Body of pancreas (tissue), 4 donors: ENCODE measurements around the gene SH3TC1. TPM values are rescaled to one million over a fixed set of nuclear protein-coding genes. Genes with fewer than 3 reads are reported as not detected.

Source experiments
- ATAC-seq: fragments of 150-250 bp; one replicate; pipeline ENCODE4 v1.9.1; 2016
- DNase-seq, 4 donors: peaks; one replicate each; pipeline ENCODE4 v3.0.0-alpha.2; 2019
- H3K27ac ChIP-seq, 4 donors: fragments of 200-600 bp; sonication (generic); 1 replicate in 3 of 4; 2 replicates in 1 of 4; pipeline versions ENCODE4 v1.5.1 to v1.6.1; 2016 to 2019; ENCODE audit warnings: mild to moderate bottlenecking in 1 of 4, mixed read lengths in 1 of 4, moderate library complexity in 1 of 4
- H3K27me3 ChIP-seq, 2 donors: fragments of 200-600 bp; sonication (generic); one replicate each; pipeline ENCODE4 v1.6.0; 2016; ENCODE audit warnings: mild to moderate bottlenecking in 1 of 2
- H3K36me3 ChIP-seq, 2 donors: fragments of 200-600 bp; sonication (generic); replicated peaks in 1 of 2; 2 replicates each; pipeline ENCODE4 v1.5.1; 2016; ENCODE audit warnings: low read depth in 2 of 2; ENCODE audit not compliant: insufficient read depth in 1 of 2
- H3K4me1 ChIP-seq: fragments of 200-600 bp; sonication (generic); one replicate; pipeline ENCODE4 v1.6.0; 2016
- H3K4me3 ChIP-seq, 2 donors: fragments of 200-600 bp; sonication (generic); 1 replicate in 1 of 2; 2 replicates in 1 of 2; pipeline ENCODE4 v1.5.1; 2016 to 2019
- H3K9me3 ChIP-seq, 3 donors: fragments of 200-600 bp; sonication (generic); 1 replicate in 2 of 3; 2 replicates in 1 of 3; pipeline ENCODE4 v1.5.1; 2016
- POLR2A ChIP-seq, 3 donors: fragments of 450-650 bp; IDR thresholded peaks; one replicate each; pipeline ENCODE4 v1.6.1; 2016; ENCODE audit warnings: antibody characterized with exemption in 3 of 3, mild to moderate bottlenecking in 2 of 3
- WGBS, 2 donors: methylation state at CpG; one replicate each; pipeline ENCODE4 v1.1.5; 2017; 5-methylcytosine and 5-hydroxymethylcytosine counted together
- intact Hi-C: fragments of 100-400 bp; cut with DNase I; formaldehyde crosslinking; loops from one replicate; pipeline ENCODE4 v1.15.1; 2023
- total RNA-seq, 2 donors: library from RNA; depleted of rRNA; stranded (reverse); fragments of >200 nt; gene quantifications; one replicate each; pipeline ENCODE4 v1.1.0, GENCODE V29; 2016
- TF ChIP-seq, protein P1 (sequence below), 7 experiments: fragments of 450-650 bp in 4 of 7; fragments of 200-600 bp in 3 of 7; sonication (generic) in 3 of 7; IDR thresholded peaks; one replicate each; pipeline ENCODE4 v1.5.1; 2016 to 2019; ENCODE audit warnings: antibody characterized with exemption in 7 of 7

Gene SH3TC1
- total RNA-seq, 2 donors from 2014 or later = 31.1 to 103 TPM

DNA sequence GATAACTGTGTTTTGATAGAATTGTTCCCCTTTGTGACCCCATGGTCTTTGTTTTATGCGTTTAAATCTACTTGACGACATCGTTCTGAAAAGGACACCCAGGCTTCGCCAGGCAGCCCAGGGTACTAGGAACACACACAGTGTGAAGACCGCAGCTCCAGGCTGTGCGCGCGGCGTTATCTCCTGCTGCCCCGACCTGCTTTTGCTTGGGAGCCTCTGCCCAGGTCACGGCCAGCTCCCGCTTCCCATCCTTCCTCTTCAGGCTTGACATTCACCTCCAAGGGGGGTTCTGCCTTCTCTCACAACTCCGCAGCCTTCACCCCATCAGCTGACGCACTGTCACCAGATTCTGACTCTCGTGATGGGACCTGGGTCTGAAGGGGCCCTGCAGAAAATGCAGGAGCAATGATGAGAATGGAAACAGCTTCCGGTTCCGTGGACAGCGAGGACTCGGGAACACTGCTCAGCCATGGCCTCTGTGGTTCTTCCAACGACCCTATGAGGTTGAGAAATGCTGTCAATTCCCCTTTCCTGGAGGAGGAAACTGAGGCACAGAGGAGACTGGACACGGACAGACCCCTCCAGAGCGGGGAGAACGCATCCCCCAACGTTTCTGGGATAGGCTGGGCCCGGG lies 69.9 kb downstream of the SH3TC1 start:
- intact Hi-C loops = no loop called here
- Histone ChIP-seq H3K27ac (no peak overlapping the region), H3K27me3 (no peaks in the 10 kb centered on the region), H3K4me1 (peaks cover 15% of the 10 kb centered on the region), H3K4me3 (no peak overlapping the region), H3K36me3 (no peaks in the 10 kb centered on the region), H3K9me3 (no peaks in the 10 kb centered on the region)
- 73 to 81% methylated on average over 23 to 25 of the region's 25 CpGs for whole genome bisulfite sequencing, 2 donors
- TF ChIP-seq, protein P1, sequence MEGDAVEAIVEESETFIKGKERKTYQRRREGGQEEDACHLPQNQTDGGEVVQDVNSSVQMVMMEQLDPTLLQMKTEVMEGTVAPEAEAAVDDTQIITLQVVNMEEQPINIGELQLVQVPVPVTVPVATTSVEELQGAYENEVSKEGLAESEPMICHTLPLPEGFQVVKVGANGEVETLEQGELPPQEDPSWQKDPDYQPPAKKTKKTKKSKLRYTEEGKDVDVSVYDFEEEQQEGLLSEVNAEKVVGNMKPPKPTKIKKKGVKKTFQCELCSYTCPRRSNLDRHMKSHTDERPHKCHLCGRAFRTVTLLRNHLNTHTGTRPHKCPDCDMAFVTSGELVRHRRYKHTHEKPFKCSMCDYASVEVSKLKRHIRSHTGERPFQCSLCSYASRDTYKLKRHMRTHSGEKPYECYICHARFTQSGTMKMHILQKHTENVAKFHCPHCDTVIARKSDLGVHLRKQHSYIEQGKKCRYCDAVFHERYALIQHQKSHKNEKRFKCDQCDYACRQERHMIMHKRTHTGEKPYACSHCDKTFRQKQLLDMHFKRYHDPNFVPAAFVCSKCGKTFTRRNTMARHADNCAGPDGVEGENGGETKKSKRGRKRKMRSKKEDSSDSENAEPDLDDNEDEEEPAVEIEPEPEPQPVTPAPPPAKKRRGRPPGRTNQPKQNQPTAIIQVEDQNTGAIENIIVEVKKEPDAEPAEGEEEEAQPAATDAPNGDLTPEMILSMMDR (IDR thresholded peaks at IDR 0.05) = no peak
- no peak for TF ChIP-seq POLR2A (IDR thresholded peaks at IDR 0.05)
- DNase-seq (no peak), ATAC-seq (no peak)

DNA sequence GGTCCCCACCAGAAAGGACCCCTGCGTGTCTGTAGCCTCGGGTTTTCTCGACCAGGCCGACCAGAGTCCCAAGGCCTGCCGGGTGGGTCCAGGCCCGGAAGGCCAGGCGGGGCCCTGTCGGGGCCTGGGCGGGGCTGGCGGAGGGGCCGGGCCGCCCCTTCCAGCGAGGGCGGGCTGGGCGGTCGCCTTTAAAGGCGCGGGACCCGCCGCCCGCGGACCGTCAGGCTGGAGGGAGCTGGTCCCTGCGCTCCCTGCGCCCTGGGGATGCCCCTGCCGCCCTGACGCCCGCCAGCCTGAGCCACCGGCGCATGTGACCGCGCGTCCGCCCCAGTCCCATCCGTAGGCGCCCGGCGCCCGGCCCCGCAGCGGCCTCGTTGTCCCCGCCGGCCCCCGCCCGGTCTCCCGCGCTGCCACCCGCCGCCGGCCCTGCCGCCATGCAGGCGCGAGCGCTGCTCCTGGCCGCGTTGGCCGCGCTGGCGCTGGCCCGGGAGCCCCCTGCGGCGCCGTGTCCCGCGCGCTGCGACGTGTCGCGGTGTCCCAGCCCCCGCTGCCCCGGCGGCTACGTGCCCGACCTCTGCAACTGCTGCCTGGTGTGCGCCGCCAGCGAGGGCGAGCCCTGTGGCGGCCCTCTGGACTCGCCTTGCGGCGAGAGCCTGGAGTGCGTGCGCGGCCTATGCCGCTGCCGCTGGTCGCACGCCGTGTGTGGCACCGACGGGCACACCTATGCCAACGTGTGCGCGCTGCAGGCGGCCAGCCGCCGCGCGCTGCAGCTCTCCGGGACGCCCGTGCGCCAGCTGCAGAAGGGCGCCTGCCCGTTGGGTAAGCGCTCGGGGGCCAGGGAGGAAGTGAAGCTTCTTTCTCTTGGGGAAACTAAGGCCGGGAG lies 70.7 kb downstream of the SH3TC1 start, which contains the start of gene HTRA3:
Gene HTRA3, plus strand, starts transcription at position 220 of the 883 bp plus-strand sequence. Its CDS starts 215 bp downstream, at position 435.
- intact Hi-C loops = no loop called here
- WGBS, 2 donors = 2% methylated on average over 84 of the region's 111 CpGs; no CpG with 5 or more reads in 1 of the 2 donors
- DNase-seq (no peak), ATAC-seq (peak; percentile 23)
- Histone ChIP-seq H3K9me3 (no peaks in the 10 kb centered on the region), H3K27me3 (no peaks in the 10 kb centered on the region), H3K27ac (no peak within 1 kb of the TSS), H3K4me1 (peaks cover 15% of the 10 kb centered on the region), H3K4me3 (no peak within 1 kb of the TSS), H3K36me3 (no peaks in the 10 kb centered on the region)
- TF ChIP-seq POLR2A (IDR thresholded peaks at IDR 0.05) = no peak
- TF ChIP-seq, protein P1 (IDR thresholded peaks at IDR 0.05) = no peak

DNA sequence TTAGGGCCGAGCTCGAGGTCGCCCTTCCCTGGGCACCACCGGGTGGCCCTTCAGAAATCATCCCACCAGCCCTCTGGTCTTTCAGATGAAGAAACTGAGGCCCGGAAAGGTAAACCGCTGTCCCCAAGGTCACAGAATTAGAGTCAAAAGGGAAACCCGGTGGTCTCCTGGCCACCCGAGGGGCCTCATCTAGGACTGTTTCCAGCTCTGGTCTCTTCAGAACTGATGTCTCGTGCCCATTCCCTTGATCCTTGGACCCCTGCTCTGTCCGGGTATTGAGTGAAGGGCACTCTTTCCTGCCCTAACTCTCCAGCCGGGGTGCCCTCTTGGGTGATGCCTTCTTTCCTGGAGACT lies 71.3 kb downstream of the SH3TC1 start:
- WGBS, 2 donors = 35 to 38% methylated on average over 8 to 11 of the region's 11 CpGs
- peaks cover 15% of the 10 kb centered on the region for H3K4me1 ChIP-seq
- intact Hi-C loops = no loop called here

DNA sequence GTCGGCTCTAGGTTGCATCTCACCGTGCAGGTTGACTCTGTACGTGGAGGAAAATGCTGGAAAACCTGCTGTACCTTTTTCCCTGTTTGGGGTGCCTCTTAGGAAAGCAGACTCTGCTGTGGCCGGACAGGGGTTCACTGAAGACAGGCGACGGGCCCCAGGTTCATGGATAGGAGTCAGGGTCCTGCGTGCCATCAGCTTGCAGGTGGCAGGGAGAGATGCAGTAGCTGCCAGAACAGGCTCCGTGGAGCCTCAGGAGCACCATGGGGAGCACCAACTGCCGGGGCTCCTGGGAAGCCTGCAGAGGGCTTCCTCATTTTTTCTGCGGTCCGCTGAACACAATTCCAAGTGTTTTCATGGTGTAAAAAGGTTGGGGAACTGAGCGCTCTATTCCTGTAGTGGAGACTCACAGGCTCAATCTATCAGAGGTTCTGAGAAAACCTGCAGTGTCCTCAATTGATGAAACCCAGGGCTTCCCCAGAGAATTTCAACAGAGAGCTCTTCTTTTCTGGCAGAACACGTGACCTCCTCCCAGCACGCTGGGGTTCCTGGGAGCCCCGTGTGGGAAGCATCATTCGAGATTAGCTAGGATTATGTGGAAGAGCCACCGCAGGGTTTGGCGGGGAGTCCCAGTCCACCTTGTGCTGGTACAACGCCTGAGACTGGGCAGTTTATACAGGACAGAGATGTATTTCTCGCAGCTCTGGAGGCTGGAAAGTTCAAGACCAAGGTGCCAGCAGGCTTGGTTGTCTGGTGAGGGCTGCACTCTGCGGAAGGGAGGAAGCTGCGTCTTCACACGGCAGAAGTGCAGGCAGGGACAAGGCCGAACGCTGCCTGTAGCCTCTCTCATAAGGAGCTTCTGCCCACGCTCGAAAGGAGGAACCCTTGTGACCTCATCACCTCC lies 72.1 kb downstream of the SH3TC1 start:
- WGBS, 2 donors = 64 to 75% methylated on average over 21 to 27 of the region's 27 CpGs
- Histone ChIP-seq H3K4me3 (no peak overlapping the region), H3K27me3 (no peaks in the 10 kb centered on the region), H3K9me3 (no peaks in the 10 kb centered on the region), H3K4me1 (peaks cover 15% of the 10 kb centered on the region), H3K36me3 (no peaks in the 10 kb centered on the region), H3K27ac (no peak overlapping the region)
- no peak for DNase-seq
- no peak for ATAC-seq
- no peak for TF ChIP-seq POLR2A (IDR thresholded peaks at IDR 0.05)
- intact Hi-C loops = no loop called here

More for the DNA sequence above, 71.3 kb downstream of the SH3TC1 start:
- DNase-seq (no peak), ATAC-seq (no peak)
- H3K4me3 ChIP-seq = no peak overlapping the region
- H3K27ac ChIP-seq = no peak overlapping the region
- no peaks in the 10 kb centered on the region for H3K9me3 ChIP-seq
- no peaks in the 10 kb centered on the region for H3K36me3 ChIP-seq
- no peaks in the 10 kb centered on the region for H3K27me3 ChIP-seq
- TF ChIP-seq, protein P1 (IDR thresholded peaks at IDR 0.05) = no peak
- no peak for TF ChIP-seq POLR2A (IDR thresholded peaks at IDR 0.05)
